Measurements from ENCODE around the gene MTUS2. TPM values are rescaled to one million over a fixed set of nuclear protein-coding genes. Genes with fewer than 3 reads are reported as not detected.

The MTUS2 gene
- total and polyA plus RNA-seq, 10 of the 15 experiments (the other 5 are each of a cell fraction or from before 2014, with no cell fraction given): under 0.01 to 0.05 (median 0.02) TPM; not detected in 6

DNA sequence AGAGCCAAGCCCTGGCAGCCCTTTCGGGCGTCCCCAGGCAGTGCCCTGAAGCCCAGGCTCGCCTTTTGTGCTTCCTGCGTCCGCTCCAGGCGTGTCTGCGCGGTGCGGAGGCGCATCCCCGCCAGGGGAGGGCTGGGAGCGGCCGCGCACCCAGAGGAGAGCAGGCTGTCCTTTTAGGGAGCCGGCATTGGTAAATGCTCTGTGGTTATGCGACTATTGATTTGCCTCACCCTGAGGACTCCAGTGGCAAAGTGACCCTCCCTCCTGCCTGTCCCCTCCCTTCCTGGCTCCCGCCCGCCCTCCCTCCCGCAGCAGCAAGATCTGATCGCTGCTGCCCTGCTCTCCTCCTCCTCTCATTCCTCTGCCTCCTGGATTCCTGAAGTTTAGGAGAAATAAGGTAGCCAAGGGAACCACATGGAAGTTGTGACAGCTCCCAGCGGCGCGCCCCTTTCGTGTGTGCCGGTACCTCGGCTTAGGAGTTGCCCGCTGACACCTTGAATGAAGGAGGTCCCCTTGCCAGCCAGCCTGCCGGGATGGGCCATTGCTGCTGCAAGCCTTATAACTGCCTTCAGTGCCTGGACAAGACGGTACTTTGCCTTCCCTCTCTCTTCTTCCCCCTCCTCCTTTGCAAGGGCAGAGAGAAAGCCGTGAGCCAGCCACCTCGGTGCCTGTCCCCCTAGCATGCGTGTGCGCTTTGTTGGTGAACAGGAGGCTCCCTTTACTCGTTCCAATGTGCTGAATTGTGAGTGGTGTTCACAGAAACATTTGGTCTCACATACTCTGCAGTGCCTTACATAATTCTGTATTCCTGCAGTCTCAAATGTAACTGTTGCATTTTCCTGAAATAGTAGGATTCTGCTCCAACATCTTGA lies 608.4 kb downstream of the MTUS2 start:
- Histone ChIP-seq H3K4me1 (ENCODE audit: control insufficient read depth, insufficient read depth, low read length) (no peaks in the 10 kb centered on the region), H3K27ac (ENCODE audit: control insufficient read depth, insufficient read depth) (no peak overlapping the region), H3K4me2 (ENCODE audit: control insufficient read depth, insufficient read depth) (no peak overlapping the region), H3K4me3 (no peak overlapping the region), H3K9me3 (replicated peaks; ENCODE audit: control insufficient read depth, insufficient read depth, low read length) (no peaks in the 10 kb centered on the region), H3K36me3 (ENCODE audit: control insufficient read depth in 2 of 2, insufficient read depth in 2 of 2, low read length in 1 of 2) (no peaks in the 10 kb centered on the region), H2AFZ (ENCODE audit: control insufficient read depth, low read depth, low read length) (no peak overlapping the region), H3K9ac (ENCODE audit: control insufficient read depth, insufficient read depth, low read length) (no peak overlapping the region), H3K27me3 (replicated peaks in 1 of 2; ENCODE audit: control insufficient read depth in 2 of 2, insufficient read depth in 2 of 2, low read length in 1 of 2) (peaks cover 9 to 15% of the 10 kb centered on the region in 2 experiments), H4K20me1 (ENCODE audit: control insufficient read depth, insufficient read depth) (no peaks in the 10 kb centered on the region), H3K79me2 (ENCODE audit: control insufficient read depth, insufficient read depth, low read length) (no peaks in the 10 kb centered on the region)
- no peak for ATAC-seq
- CTCF ChIA-PET: no interaction called here
- BruUV-seq (replicated peaks): no TSS peak
- in situ Hi-C loops (cut with MboI) (no loop called here), intact Hi-C loops (cut with micrococcal nuclease; ENCODE audit: unreplicated experiment) (no loop called here)
- FAIRE-seq: no peak
- TF ChIP-seq RBBP5 (conservative IDR thresholded peaks at IDR 0.05) (no peak), POLR2AphosphoS2 (IDR thresholded peaks at IDR 0.05; ENCODE audit: low read depth, low read length) (no peak), RELB (IDR thresholded peaks at IDR 0.05; ENCODE audit: low read depth) (no peak), NFYB (IDR thresholded peaks at IDR 0.05; ENCODE audit: insufficient read depth, low read depth, low read length) (no peak)
- TF ChIP-seq, protein P1, sequence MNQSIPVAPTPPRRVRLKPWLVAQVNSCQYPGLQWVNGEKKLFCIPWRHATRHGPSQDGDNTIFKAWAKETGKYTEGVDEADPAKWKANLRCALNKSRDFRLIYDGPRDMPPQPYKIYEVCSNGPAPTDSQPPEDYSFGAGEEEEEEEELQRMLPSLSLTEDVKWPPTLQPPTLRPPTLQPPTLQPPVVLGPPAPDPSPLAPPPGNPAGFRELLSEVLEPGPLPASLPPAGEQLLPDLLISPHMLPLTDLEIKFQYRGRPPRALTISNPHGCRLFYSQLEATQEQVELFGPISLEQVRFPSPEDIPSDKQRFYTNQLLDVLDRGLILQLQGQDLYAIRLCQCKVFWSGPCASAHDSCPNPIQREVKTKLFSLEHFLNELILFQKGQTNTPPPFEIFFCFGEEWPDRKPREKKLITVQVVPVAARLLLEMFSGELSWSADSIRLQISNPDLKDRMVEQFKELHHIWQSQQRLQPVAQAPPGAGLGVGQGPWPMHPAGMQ (IDR thresholded peaks at IDR 0.05; ENCODE audit: borderline replicate concordance): no peak
- TF ChIP-seq, protein P2, sequence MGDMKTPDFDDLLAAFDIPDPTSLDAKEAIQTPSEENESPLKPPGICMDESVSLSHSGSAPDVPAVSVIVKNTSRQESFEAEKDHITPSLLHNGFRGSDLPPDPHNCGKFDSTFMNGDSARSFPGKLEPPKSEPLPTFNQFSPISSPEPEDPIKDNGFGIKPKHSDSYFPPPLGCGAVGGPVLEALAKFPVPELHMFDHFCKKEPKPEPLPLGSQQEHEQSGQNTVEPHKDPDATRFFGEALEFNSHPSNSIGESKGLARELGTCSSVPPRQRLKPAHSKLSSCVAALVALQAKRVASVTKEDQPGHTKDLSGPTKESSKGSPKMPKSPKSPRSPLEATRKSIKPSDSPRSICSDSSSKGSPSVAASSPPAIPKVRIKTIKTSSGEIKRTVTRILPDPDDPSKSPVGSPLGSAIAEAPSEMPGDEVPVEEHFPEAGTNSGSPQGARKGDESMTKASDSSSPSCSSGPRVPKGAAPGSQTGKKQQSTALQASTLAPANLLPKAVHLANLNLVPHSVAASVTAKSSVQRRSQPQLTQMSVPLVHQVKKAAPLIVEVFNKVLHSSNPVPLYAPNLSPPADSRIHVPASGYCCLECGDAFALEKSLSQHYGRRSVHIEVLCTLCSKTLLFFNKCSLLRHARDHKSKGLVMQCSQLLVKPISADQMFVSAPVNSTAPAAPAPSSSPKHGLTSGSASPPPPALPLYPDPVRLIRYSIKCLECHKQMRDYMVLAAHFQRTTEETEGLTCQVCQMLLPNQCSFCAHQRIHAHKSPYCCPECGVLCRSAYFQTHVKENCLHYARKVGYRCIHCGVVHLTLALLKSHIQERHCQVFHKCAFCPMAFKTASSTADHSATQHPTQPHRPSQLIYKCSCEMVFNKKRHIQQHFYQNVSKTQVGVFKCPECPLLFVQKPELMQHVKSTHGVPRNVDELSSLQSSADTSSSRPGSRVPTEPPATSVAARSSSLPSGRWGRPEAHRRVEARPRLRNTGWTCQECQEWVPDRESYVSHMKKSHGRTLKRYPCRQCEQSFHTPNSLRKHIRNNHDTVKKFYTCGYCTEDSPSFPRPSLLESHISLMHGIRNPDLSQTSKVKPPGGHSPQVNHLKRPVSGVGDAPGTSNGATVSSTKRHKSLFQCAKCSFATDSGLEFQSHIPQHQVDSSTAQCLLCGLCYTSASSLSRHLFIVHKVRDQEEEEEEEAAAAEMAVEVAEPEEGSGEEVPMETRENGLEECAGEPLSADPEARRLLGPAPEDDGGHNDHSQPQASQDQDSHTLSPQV (IDR thresholded peaks at IDR 0.05): no peak
- SMC1A ChIA-PET (ENCODE audit: uncharacterized antibody, unreplicated experiment): no interaction called here
- RAD21 ChIA-PET (ENCODE audit: unreplicated experiment): no interaction called here
- no peak for DNase-seq (ENCODE audit: low read depth, low spot score)
- POLR2A ChIA-PET: no interaction called here
- WGBS (ENCODE audit: insufficient coverage, insufficient replicate concordance, low lambda C conversion rate, missing lambda C conversion rate): 18% methylated on average over 30 of the region's 34 CpGs
